Measurements from ENCODE around the gene SEL1L.

- TF ChIP-seq CTCF (IDR thresholded peaks at IDR 0.05) (no peak), POLR2A (IDR thresholded peaks at IDR 0.05) (no peak)
These were observed 55.2 kb downstream of the SEL1L start for GRCh38 chr14:81478446-81478845.
